HG03064 (cell line): ENCODE data around the gene PDS5B.
"Not testable (repeated sequence)": the region's sequence is repeated elsewhere in the genome, so short reads cannot be mapped to it uniquely, and the experiment has no call there.

ENCODE experiments used
- ATAC-seq: cut with Tn5 transposase; IDR thresholded peaks from one replicate; pipeline ENCODE4 v1.9.1; 2021; ENCODE audit warnings: low read depth; ENCODE audit not compliant: unreplicated experiment

PDS5B gene

DNA sequence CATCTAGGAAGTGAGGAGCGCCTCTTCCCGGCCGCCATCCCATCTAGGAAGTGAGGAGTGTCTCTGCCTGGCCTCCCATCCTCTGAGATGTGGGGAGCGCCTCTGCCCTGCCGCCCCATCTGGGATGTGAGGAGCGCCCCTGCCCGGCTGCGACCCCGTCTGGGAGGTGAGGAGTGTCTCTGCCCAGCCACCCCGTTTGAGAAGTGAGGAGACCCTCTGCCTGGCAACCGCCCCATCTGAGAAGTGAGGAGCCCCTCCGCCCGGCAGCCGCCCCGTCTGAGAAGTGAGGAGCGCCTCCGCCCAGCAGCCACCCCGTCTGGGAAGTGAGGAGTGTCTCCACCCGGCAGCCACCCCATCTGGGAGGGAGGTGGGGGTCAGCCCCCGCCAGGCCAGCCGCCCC is 129.9 kb downstream of the PDS5B start:
- not testable (repeated sequence) for ATAC-seq

DNA sequence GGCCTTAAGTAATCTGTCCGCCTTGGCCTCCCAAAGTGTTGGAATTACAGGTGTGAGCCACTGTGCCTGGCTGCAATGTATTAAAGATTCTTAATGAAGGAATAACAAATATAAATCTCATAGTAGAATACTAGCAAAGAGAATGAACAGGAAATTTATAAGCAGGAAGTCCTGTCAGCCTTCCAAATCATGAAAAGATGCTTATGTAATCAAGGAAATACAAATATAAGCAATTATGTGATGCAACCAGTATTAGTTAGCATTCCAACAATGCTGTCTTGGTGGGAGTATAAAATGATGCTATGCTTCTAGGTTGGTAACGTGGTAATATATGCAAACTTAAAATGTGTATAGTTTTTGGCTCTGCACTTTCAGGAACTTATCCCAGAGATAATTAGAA is 133.8 kb downstream of the PDS5B start:
- no peak for ATAC-seq

DNA sequence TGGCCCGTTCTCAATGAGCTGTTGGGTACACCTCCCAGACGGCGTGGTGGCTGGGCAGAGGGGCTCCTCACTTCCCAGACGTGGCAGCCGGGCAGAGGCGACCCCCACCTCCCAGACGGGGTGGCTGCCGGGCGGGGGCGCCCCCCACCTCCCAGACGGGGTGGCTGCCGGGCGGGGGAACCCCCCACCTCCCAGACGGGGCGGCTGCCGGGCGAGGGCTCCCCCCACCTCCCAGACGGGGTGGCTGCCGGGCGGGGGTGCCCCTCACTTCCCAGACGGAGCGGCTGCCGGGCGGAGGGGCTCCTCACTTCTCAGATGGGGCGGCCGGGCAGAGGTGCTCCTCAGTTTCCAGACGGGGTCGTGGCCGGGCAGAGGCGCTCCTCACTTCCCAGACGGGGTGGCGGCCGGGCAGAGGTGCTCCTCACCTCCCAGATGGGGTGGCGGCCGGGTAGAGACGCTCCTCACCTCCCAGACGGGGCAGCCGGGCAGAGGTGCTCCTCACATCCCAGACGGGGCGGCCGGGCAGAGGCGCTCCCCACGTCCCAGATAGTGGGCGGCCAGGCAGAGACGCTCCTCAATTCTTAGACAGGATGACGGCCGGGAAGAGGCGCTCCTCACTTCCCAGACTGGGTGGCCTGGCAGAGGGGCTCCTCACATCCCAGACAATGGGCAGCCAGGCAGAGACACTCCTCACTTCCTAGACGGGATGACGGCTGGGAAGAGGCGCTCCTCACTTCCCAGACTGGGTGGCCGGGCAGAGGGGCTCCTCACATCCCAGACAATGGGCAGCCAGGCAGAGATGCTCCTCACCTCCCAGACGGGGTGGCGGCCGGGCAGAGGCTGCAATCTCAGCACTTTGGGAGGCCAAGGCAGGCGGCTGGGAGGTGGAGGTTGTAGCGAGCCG is 135.1 kb downstream of the PDS5B start:
- ATAC-seq = not testable (repeated sequence)

DNA sequence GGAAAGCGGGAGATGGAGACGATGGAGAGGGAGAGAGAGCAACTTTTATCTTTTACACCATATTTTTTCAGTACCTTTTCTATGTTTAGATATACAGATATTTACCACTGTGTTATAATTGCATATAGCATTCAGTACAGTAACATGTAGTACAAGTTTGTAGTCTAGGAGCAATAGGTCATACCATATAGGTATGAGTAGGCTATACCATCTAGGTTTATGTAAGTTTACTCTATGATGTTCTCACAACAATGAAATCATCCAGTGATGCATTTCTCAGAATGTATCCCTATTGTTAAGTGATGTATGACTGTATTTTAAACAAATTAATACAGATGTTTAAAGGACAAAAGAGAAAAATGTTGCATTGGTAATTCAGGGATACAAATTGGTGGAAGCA is 136.1 kb downstream of the PDS5B start:
- ATAC-seq = no peak

DNA sequence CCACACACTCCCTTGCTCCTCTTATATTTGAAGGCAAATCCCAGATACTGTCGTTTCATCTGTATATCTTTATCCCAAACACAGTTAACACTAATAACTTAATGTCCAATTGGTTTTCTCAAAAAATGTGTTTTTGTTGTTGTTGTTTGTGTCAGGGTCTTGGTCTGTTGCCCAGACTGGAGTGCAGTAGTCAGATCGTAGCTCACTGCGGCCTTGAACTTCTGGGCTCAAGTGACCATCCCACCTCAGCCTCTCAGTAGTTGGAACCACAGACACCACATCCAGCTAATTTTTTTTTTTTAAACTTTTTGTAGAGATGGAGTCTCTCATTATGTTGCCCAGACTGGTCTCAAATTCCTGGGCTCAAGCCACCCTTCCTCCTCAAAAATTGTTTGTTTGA is 137.7 kb downstream of the PDS5B start:
- ATAC-seq = no peak

DNA sequence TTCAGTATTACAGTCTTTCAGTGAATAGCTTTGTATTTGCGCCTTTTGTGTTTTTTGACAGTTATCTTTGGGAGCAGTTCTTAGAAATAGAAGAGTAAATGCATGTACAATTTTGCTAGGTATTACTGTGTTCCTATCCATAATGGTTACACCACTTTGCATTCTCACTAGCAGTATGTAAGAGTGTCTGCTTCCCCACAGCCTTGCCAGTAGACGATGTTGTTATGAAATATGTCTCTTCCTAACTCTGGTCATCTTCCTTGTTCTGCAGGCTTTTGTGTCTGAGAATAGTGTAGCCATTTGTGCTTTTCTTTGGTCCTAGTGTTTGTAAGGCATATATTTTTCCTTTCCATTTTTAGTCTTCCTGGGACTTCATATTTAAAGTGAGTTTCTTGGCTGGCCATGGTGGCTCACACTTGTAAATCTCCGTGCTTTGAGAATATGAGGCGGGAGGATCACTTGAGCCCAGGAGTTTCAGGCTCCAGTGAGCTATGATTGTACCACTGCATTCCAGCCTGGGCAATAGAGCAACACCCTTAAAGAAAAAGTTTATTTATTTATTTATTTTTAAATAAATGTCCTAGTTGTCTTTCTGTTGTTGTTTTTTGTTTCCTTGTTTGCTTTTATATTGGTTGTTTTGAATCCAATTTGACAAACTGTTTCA is 140.3 kb downstream of the PDS5B start:
- no peak for ATAC-seq

DNA sequence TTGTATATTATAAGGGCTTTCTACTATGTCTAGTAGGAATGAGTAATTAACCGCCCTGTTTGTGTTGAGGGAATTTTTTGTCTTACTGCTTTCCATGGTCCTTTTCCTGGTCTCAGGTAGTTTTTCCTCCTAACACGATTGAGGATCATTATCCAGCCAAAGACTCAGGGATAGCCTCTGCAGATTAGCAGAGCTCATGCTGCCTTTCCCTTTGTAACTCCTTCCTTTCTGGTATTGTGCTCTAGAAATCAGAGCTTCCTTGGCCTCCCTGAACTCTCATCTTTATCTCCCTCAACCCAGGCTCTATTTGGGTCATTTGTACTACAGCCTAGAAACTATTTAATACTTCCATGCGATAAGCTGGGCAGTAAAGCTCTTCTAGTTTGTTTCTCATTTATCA is 142.1 kb downstream of the PDS5B start:
- no peak for ATAC-seq

DNA sequence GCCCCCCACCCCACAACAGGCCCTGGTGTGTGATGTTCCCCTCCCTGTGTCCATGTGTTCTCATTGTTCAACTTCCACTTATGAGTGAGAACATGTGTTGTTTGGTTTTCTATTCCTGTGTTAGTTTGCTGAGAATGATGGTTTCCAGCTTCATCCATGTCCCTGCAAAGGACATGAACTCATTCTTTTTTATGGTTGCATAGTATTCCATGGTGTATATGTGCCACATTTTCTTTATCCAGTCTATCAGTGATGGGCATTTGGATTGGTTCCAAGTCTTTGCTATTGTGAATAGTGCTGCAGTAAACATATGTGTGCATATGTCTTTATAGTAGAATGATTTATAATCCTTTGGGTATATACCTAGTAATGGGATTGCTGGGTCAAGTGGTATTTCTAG is 142.8 kb downstream of the PDS5B start:
- ATAC-seq = not testable (repeated sequence)

DNA sequence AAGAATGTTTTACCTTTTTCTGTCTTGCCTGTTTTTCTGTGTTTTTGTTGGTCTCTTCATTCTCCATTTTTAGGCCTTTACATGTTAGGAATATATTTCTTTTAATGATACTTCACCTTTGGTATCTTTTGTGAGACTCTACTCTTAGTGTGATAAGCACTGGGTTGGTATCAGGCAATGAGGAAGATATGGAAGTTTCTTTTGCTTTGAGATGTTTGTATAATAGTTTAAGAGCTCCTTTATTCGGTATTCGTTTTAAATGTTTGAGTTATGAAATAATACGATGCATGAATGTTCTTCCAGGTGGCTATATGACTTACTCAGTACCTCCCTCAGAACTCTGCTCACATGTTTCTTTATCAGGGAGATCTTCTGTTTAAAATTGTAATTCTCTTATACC is 144.8 kb downstream of the PDS5B start:
- ATAC-seq = no peak

DNA sequence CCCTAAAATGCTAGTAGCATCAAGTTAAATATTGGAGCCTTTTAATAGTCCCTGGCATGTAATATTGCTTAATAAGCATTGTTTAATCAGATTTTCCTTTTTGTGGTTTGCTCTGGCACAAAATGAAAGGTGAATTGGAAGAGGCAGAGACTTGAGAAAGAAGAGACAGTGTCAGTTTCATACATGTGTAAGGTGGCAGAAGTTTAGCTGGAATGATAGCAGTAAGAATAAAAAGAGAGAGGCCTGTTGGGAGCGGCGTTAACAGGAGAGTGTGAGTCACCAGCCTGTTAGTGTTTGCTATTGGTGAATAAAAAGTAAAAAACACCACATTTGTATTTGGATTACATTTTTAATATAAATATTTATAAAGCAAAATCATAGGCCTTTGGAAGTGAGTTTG is 145.3 kb downstream of the PDS5B start:
- no peak for ATAC-seq

DNA sequence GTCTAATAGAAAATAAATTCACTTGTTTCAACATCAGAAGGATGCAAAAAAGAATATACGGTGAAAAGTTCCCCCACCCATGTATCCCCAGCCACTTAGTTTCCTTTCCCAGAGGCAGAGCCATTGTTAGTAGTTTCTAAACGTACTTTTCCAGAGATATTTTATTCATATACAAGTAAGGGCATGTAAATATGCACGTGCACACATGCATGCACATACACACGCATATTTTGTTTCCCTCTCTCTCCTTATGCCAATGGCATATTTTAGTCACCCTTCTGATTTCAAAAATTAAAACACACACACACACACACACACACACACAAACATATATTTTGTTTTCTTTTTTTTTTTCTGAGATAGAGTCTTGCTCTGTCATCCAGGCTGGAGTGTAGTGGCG is 147.4 kb downstream of the PDS5B start:
- no peak for ATAC-seq

DNA sequence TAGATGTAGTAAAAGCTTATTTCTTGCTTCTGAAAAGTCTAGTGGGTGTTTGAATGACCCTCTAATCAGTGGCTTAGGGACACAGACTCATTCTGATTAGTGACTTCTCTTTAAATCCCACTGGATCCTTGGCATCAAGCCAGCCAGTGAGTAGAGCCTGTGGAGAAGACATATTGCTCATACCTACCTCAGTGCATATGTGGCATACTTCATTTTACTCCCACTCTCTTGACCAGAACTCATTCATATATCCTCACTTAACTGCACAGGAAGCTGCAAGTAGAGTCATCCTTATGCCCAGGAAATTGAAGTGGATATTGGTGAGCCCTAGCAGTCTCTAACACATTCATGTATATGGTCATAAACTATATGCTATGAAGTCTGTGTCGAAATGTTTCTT is 148.3 kb downstream of the PDS5B start:
- no peak for ATAC-seq

DNA sequence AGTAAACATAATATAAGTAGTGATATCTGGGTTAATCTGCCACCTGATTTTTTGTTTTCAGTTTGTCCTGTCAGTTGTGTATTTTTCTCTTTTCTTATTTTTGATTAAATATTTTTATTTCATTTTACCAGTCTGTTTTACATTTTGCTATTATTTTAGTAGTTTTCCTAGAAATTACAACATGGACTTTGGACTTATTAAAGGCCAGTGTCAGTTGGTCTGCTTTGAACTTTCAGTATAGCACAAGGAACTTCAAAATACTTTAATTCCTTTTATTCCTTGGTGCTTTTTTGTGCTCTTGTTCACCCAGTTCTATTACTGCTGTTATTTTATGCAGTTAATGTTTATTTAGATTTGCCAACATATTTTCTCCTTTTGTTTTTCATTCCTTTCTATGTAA is 149.6 kb downstream of the PDS5B start:
- ATAC-seq = no peak

DNA sequence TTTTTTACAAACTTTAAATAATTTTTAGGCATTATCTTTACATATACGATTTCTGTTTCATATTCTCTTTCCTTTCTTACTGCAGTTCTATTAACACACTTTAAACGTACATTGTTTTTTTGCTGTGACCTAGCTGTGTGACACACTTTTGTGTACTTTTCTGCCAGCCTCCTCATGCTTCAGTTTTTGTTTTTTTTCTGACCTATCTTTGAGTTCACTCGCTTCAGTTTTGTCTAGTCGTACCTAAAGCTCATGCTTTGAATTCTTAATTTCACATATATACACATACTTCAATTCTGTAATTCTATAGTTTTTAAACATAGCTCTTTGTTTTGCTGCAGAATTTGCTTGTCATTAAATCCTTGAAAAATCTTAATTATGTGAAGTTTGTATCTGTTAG is 150.4 kb downstream of the PDS5B start:
- ATAC-seq = no peak

DNA sequence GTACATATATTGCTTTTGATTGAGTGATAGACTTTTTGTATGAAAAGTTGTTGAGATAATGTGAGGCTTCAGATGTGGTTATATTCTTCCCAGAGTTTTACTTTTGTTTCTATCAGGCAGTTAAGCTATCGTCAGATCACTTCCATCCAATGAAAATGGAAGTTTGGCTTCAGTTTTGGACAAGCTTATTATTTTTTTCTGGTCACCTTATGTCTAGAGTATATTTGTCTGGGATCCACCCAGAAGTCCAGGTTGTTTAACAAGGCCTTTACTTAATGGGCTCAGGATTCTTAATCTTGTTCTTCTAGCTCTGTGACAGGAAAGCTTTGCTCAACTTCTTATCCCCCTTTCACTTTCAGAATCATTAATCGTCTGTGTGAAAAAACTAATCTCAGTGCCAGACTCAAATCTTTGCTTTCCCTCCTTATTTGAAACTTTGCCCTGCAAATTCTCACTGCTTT is 150.9 kb downstream of the PDS5B start:
- ATAC-seq = no peak

DNA sequence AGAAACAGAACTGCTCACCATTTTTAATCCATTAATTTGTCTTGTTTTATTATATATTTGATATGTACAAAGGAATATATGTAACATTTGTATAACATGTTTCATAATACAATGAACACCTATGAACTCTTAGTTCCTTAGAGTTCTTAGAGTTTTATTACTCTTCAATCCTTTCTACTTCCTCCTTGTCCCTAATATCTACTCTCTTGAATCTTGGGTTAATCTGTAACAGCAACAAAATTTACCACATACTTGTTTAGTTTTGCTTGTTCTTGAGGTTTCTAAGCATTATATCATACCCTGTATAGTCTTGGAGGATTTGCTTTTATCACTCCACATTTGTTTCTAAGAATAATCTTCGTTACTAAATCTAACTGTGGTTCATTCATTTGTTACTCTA is 151.4 kb downstream of the PDS5B start:
- no peak for ATAC-seq

DNA sequence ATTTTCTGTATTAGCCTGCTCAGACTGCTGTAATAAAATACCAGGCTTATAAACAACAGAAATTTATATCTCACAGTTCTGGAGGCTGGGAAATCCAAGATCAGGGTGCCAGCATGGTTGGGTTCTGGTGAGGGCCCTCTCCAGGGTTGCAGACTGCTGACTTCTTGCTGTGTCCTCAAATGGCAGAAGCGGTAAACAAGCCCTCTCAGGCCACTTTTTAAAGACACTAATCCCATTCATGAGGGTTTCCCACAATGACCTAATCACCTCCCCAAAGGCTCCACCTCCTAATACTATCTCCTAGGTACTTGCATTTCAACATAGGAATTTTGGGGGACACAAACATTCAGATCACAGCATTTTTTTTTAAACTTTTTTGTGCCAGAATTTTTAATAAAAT is 159.3 kb downstream of the PDS5B start:
- ATAC-seq = no peak

DNA sequence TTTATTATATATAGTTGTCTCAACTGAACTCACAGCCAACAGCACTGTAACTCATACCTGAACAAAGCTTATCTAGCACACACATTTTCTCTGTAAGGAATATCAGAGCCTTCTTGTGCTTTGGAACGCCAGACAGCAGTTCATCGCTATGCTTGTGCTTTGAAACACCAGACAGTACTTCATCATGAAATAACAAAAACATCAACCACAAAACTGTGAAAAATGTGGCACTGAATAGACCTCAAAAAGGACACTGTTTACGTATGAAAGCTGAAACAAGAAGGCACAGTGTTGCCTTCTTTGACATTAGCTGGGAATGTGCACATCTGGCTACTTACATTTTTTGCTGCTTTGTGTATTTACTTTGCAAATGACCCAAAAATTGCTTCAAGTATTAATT is 160.2 kb downstream of the PDS5B start:
- no peak for ATAC-seq

DNA sequence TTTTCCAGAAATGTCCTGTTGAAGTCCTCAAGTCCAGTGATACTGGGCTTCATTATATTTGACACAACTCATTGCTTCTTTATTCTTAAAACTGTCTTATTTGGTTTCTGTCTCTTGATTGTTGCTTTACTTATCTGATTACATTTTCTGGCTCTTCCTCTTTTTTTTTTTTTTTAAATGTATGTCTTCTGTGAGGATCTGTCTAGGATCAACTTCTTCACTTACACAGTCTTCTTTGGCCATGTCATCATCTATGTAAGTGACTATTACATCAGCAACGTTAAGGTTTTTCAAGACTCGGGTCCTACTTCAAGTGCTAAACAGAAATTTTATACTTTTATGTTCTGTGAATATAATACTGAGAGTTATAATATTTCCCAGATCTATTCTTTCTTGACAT is 162.1 kb downstream of the PDS5B start:
- no peak for ATAC-seq

DNA sequence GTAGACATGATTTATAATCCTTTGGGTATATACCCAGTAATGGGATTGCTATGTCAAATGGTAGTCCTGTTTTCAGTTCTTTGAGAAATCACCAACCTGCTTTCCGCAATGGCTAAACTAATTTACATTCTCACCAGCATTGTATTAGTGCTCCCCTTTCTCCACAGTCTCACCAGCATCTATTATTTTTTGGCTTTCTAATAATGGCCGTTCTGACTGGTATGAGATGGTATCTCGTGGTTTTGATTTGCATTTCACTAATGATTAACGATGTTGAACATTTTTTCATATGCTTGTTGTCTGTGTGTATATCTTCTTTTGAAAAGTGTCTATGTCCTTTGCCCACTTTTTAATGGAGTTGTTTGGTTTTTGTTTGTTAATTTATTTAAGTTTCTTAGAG is 165.1 kb downstream of the PDS5B start:
- no peak for ATAC-seq

DNA sequence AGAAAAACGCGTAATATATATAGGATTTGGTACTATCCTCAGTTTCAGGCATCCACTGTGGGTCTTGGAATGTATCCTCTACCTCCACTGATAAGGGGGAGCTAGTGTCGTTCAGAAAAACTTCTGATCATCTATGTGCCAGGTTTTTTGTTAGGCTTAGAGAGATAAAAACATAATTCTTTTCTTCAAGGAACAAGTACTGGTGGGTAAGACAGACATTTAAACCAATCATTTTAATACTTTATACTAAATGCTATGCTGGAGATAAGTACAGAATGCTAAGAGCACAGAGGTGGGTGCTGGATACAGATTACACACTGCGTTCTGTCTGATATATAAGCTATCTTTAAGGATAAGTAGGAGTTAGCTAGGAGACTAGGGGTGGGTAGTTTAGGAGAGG is 166.1 kb downstream of the PDS5B start:
- ATAC-seq = no peak

DNA sequence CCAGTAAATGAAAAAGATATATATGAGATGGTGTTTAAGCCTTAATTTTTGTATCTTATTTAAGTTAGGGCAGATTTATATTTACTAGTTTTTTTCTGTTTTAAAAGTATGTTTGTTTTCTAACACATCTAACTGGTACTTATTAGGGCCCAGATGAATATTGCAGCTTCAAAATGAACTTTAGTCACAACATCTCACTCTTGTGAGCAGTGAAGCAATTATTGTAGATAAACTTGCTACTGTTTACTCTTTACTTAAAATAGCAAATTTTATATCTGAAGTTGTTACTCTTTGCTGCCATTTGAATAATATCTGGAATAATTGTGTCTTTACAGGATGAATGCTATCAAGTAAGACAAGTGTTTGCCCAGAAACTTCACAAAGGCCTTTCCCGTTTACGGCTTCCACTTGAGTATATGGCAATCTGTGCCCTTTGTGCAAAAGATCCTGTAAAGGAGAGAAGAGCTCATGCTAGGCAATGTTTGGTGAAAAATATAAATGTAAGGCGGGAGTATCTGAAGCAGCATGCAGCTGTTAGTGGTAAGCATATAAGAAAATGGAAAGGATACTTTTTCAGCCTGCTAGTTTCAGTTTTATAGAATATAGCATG is 166.8 kb downstream of the PDS5B start:
- ATAC-seq = no peak
